ENCODE results near the gene EIF2B5. TPM values are rescaled to one million over a fixed set of nuclear protein-coding genes. Genes with fewer than 3 reads are reported as not detected.

EIF2B5 gene
- total and polyA plus RNA-seq, 2 of the 13 experiments (the other 11 are each of a cell fraction or from before 2014, with no cell fraction given), result 38.4 to 60.2 TPM

- no peak for TF ChIP-seq CEBPZ (IDR thresholded peaks at IDR 0.05; ENCODE audit: low read length)
- peak; percentile 64; the same call in 1 of the 2 replicates for TF ChIP-seq MED1 (CRISPR knock-in tag; IDR thresholded peaks at IDR 0.05)
- TF ChIP-seq SIN3B (IDR thresholded peaks at IDR 0.05; ENCODE audit: low read length), result 0 out of 2 replicates have a peak, but pooled peaks have one; percentile 0
- TF ChIP-seq TRIM22 (IDR thresholded peaks at IDR 0.05), result no peak
- no peak for TF ChIP-seq SKIL (CRISPR knock-in tag; IDR thresholded peaks at IDR 0.05; ENCODE audit: borderline replicate concordance)
- no peak for TF ChIP-seq PHB2 (IDR thresholded peaks at IDR 0.05; ENCODE audit: partially characterized antibody)
- no peak for TF ChIP-seq BCL3 (CRISPR knock-in tag; IDR thresholded peaks at IDR 0.05)
- no peak for TF ChIP-seq MAF1 (CRISPR knock-in tag; IDR thresholded peaks at IDR 0.05; ENCODE audit: borderline replicate concordance)
- peak; percentile 32; the same call in 1 of the 2 replicates for TF ChIP-seq ZSCAN21 (CRISPR knock-in tag; IDR thresholded peaks at IDR 0.05; ENCODE audit: borderline replicate concordance)
- TF ChIP-seq ZBTB14 (CRISPR knock-in tag; IDR thresholded peaks at IDR 0.05), result peak; percentile 67
- no peak for TF ChIP-seq RFX5 (IDR thresholded peaks at IDR 0.05; ENCODE audit: low read depth, low read length)
- no peak for TF ChIP-seq MTA1 (CRISPR knock-in tag; IDR thresholded peaks at IDR 0.05; ENCODE audit: borderline replicate concordance)
- no peak for TF ChIP-seq HDAC2 (CRISPR knock-in tag; IDR thresholded peaks at IDR 0.05)
- TF ChIP-seq EED (CRISPR knock-in tag; IDR thresholded peaks at IDR 0.05), result 0 out of 2 replicates have a peak, but pooled peaks have one; percentile 21
- no peak for TF ChIP-seq TEAD2 (CRISPR knock-in tag; IDR thresholded peaks at IDR 0.05)
- TF ChIP-seq ZNF674 (CRISPR knock-in tag; IDR thresholded peaks at IDR 0.05; ENCODE audit: low read depth), result no peak
- peak; percentile 77 for TF ChIP-seq NR2C2 (CRISPR knock-in tag; IDR thresholded peaks at IDR 0.05; ENCODE audit: borderline replicate concordance)
- TF ChIP-seq ZNF337 (CRISPR knock-in tag; IDR thresholded peaks at IDR 0.05; ENCODE audit: borderline replicate concordance, low read depth), result no peak
- peak; percentile 70 for TF ChIP-seq HNRNPH1 (optimal IDR thresholded peaks at IDR 0.05; ENCODE audit: low read depth, low read length)
- peak; percentile 86 for TF ChIP-seq RBFOX2 (IDR thresholded peaks at IDR 0.05; ENCODE audit: low read depth, low read length)
- peak; percentile 23; the same call in 1 of the 2 replicates for TF ChIP-seq SRF (IDR thresholded peaks at IDR 0.05; ENCODE audit: low read depth, low read length)
These were observed 50.5 kb downstream of the EIF2B5 start (continued) for GRCh38 chr3:184185461-184186183.
